GM23338 (cell line): ENCODE data around the gene CR2. TPM values are rescaled to one million over a fixed set of nuclear protein-coding genes. Genes with fewer than 3 reads are reported as not detected.

Source experiments
- ATAC-seq: fragments of 200-7000 bp; cut with Tn5 transposase; 3 replicates; pipeline ENCODE4 v1.9.1; 2020
- DNase-seq: peaks from one replicate; pipeline ENCODE4 v3.0.0-alpha.2; 2015; ENCODE audit warnings: low spot score
- H2AFZ ChIP-seq: fragments of 200-600 bp; sonication (generic); 2 replicates; pipeline ENCODE4 v1.8.0; 2016; ENCODE audit warnings: antibody characterized with exemption, mild to moderate bottlenecking, moderate library complexity
- H3F3A ChIP-seq: fragments of 200-600 bp; sonication (generic); replicated peaks from 2 replicates; pipeline ENCODE4 v1.8.0; 2017; ENCODE audit warnings: antibody characterized with exemption, mixed run types, low read depth
- H3K27ac ChIP-seq: fragments of 200-600 bp; sonication (generic); 2 replicates; pipeline ENCODE4 v1.6.1; 2016; ENCODE audit warnings: low read depth
- H3K27me3 ChIP-seq: fragments of 200-600 bp; sonication (generic); 2 replicates; pipeline ENCODE4 v1.8.0; 2016; ENCODE audit warnings: mild to moderate bottlenecking, mixed run types, moderate library complexity; ENCODE audit not compliant: insufficient read depth
- H3K36me3 ChIP-seq: fragments of 200-600 bp; sonication (generic); 2 replicates; pipeline ENCODE4 v1.8.0; 2016; ENCODE audit warnings: mild to moderate bottlenecking; ENCODE audit not compliant: insufficient read depth
- H3K4me1 ChIP-seq: fragments of 200-600 bp; sonication (generic); 2 replicates; pipeline ENCODE4 v1.8.0; 2016; ENCODE audit warnings: mild to moderate bottlenecking, moderate library complexity; ENCODE audit not compliant: insufficient read depth
- H3K4me2 ChIP-seq: fragments of 200-600 bp; sonication (generic); 2 replicates; pipeline ENCODE4 v1.7.1; 2017; ENCODE audit warnings: mixed run types
- H3K4me3 ChIP-seq: fragments of 200-600 bp; sonication (generic); 2 replicates; pipeline ENCODE4 v1.6.1; 2016; ENCODE audit warnings: mixed run types
- H3K79me2 ChIP-seq: fragments of 200-600 bp; sonication (generic); replicated peaks from 2 replicates; pipeline ENCODE4 v1.8.0; 2017; ENCODE audit warnings: mild to moderate bottlenecking; ENCODE audit not compliant: insufficient read depth
- H3K9me2 ChIP-seq: fragments of 200-600 bp; sonication (generic); 2 replicates; pipeline ENCODE4 v1.8.0; 2017; ENCODE audit not compliant: insufficient read depth
- H4K20me1 ChIP-seq: fragments of 200-600 bp; sonication (generic); replicated peaks from 2 replicates; pipeline ENCODE4 v1.8.0; 2017; ENCODE audit warnings: mild to moderate bottlenecking; ENCODE audit not compliant: insufficient read depth
- H3K27ac Mint-ChIP-seq: 2 replicates; pipeline ENCODE4 v1.8.0; 2020; ENCODE audit warnings: inconsistent platforms, mild to moderate bottlenecking, moderate library complexity, mixed read lengths
- H3K27me3 Mint-ChIP-seq: 3 replicates; pipeline ENCODE4 v1.8.0; 2022; ENCODE audit warnings: low read depth, mild to moderate bottlenecking, moderate library complexity, mixed read lengths, inconsistent platforms; ENCODE audit not compliant: insufficient read depth, poor library complexity
- H3K36me3 Mint-ChIP-seq: 3 replicates; pipeline ENCODE4 v1.8.0; 2021; ENCODE audit warnings: low read depth, mild to moderate bottlenecking, inconsistent platforms, moderate library complexity, mixed read lengths
- H3K4me1 Mint-ChIP-seq: 3 replicates; pipeline ENCODE4 v1.8.0; 2020; ENCODE audit warnings: mild to moderate bottlenecking, inconsistent platforms, mixed read lengths
- H3K4me3 Mint-ChIP-seq: 3 replicates; pipeline ENCODE4 v1.8.0; 2021; ENCODE audit warnings: moderate library complexity, mild to moderate bottlenecking, inconsistent platforms, mixed read lengths
- H3K9me3 Mint-ChIP-seq: 3 replicates; pipeline ENCODE4 v1.8.0; 2020; ENCODE audit warnings: moderate library complexity, mild to moderate bottlenecking, inconsistent platforms, mixed read lengths
- CREB1 ChIP-seq: fragments of 250-450 bp; sonication (Bioruptor Pico); IDR thresholded peaks from 2 replicates; pipeline ENCODE4 v1.5.0; 2020; ENCODE audit warnings: low read depth, mild to moderate bottlenecking, moderate library complexity
- CTCF ChIP-seq, 2 experiments: fragments of 200-600 bp in 1 of 2; sonication (generic) in 1 of 2; conservative IDR thresholded peaks; 2 replicates each; pipeline versions ENCODE4 v1.5.1 to v1.6.1; 2016 to 2017; ENCODE audit warnings: antibody characterized with exemption in 2 of 2, low read depth in 2 of 2, mild to moderate bottlenecking in 2 of 2, moderate library complexity in 1 of 2
- EZH2 ChIP-seq: fragments of 200-600 bp; sonication (generic); IDR thresholded peaks from one replicate; pipeline ENCODE4 v1.8.0; 2017; ENCODE audit warnings: antibody characterized with exemption, mild to moderate bottlenecking, low read depth; ENCODE audit not compliant: unreplicated experiment
- EZH2phosphoT487 ChIP-seq: fragments of 200-600 bp; sonication (generic); IDR thresholded peaks from one replicate; pipeline ENCODE4 v1.8.1; 2018; ENCODE audit warnings: antibody characterized with exemption; ENCODE audit not compliant: unreplicated experiment
- JUNB ChIP-seq: IDR thresholded peaks from one replicate; pipeline ENCODE4 v1.6.1; 2016; ENCODE audit warnings: antibody characterized with exemption; ENCODE audit not compliant: unreplicated experiment
- NANOG ChIP-seq: IDR thresholded peaks from 2 replicates; pipeline ENCODE4 v1.6.1; 2016; ENCODE audit warnings: antibody characterized with exemption, borderline replicate concordance
- POLR2AphosphoS5 ChIP-seq: IDR thresholded peaks from 2 replicates; pipeline ENCODE4 v1.6.1; 2016; ENCODE audit warnings: antibody characterized with exemption, low read depth
- REST ChIP-seq: IDR thresholded peaks from one replicate; pipeline ENCODE4 v1.6.1; 2018; ENCODE audit warnings: antibody characterized with exemption; ENCODE audit not compliant: unreplicated experiment
- STAT1 ChIP-seq: IDR thresholded peaks from one replicate; pipeline ENCODE4 v1.6.1; 2016; ENCODE audit warnings: antibody characterized with exemption; ENCODE audit not compliant: unreplicated experiment
- ZNF114 ChIP-seq: fragments of 250-450 bp; sonication (Bioruptor Pico); IDR thresholded peaks from 2 replicates; pipeline ENCODE4 v1.5.0; 2020; ENCODE audit warnings: mild to moderate bottlenecking, moderate library complexity
- polyA plus RNA-seq: library from polyadenylated mRNA; unstranded; fragments of >200 nt; fragmentation: Nextera tagmentation; extraction: Ambion mirVana; gene quantifications from 2 replicates; pipeline ENCODE4 v1.2.1, GENCODE V29; 2016
- total RNA-seq: library from RNA; depleted of rRNA; stranded (reverse); fragments of >200 nt; shearing (Covaris generic); gene quantifications from 2 replicates; pipeline ENCODE4 v1.2.3, GENCODE V29; 2014
- TF ChIP-seq, protein P1 (sequence below): IDR thresholded peaks from 2 replicates; pipeline ENCODE4 v1.6.1; 2016; ENCODE audit warnings: antibody characterized with exemption

Gene CR2
- total and polyA plus RNA-seq, 2 experiments from 2014 or later: 2.7 to 5.4 TPM

- no peak for TF ChIP-seq EZH2
- TF ChIP-seq EZH2phosphoT487: no peak
- TF ChIP-seq REST: no peak
- TF ChIP-seq, protein P1, sequence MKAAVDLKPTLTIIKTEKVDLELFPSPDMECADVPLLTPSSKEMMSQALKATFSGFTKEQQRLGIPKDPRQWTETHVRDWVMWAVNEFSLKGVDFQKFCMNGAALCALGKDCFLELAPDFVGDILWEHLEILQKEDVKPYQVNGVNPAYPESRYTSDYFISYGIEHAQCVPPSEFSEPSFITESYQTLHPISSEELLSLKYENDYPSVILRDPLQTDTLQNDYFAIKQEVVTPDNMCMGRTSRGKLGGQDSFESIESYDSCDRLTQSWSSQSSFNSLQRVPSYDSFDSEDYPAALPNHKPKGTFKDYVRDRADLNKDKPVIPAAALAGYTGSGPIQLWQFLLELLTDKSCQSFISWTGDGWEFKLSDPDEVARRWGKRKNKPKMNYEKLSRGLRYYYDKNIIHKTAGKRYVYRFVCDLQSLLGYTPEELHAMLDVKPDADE: no peak
- no peak for TF ChIP-seq POLR2AphosphoS5
- TF ChIP-seq STAT1: no peak
- TF ChIP-seq CTCF (conservative IDR thresholded peaks at IDR 0.05; ENCODE audit: low read depth in 2 of 2): no peak
- TF ChIP-seq JUNB: no peak
These were observed 46.2 kb downstream of the CR2 start (continued) for GRCh38 chr1:207500306-207500705.

GRCh38 chr1:207501071-207501470, 46.9 kb downstream of the CR2 start:
- Mint-ChIP-seq H3K27me3 (peaks cover 15% of the 10 kb centered on the region), H3K4me3 (no peak overlapping the region), H3K9me3 (no peaks in the 10 kb centered on the region), H3K27ac (no peak overlapping the region), H3K4me1 (no peaks in the 10 kb centered on the region), H3K36me3 (no peaks in the 10 kb centered on the region)
- ATAC-seq (no peak), DNase-seq (no peak)
- Histone ChIP-seq H3K4me2 (no peak overlapping the region), H3K36me3 (no peaks in the 10 kb centered on the region), H3K4me3 (no peak overlapping the region), H3F3A (0 out of 2 replicates have a peak, but pooled peaks cover 4% of the 10 kb centered on the region), H3K27me3 (peaks cover 23% of the 10 kb centered on the region), H3K27ac (no peak overlapping the region), H3K79me2 (no peaks in the 10 kb centered on the region), H3K9me2 (peaks cover 3% of the 10 kb centered on the region; the same call in 1 of the 2 replicates), H2AFZ (no peak overlapping the region), H3K4me1 (no peaks in the 10 kb centered on the region), H4K20me1 (no peaks in the 10 kb centered on the region)
- TF ChIP-seq CREB1 (CRISPR knock-in tag): no peak
- no peak for TF ChIP-seq NANOG
- TF ChIP-seq EZH2phosphoT487: no peak
- TF ChIP-seq ZNF114 (CRISPR knock-in tag): no peak
- TF ChIP-seq POLR2AphosphoS5: no peak
